GM12874 (cell line): ENCODE results near the gene JMJD1C.

Experiments
- CTCF ChIP-seq: IDR thresholded peaks from 2 replicates; pipeline ENCODE4 v1.5.1; 2011; ENCODE audit warnings: low read depth, mild to moderate bottlenecking, control low read depth, low read length, moderate library complexity; ENCODE audit not compliant: insufficient read depth

JMJD1C gene

GRCh38 chr10:63297941-63298340 is 167.8 kb downstream of the JMJD1C start:
- no peak for TF ChIP-seq CTCF

- TF ChIP-seq CTCF = no peak
Measured at GRCh38 chr10:63294781-63295180, 171.0 kb downstream of the JMJD1C start.

- TF ChIP-seq CTCF = no peak
Measured at GRCh38 chr10:63288170-63288569, 177.6 kb downstream of the JMJD1C start.

- no peak for TF ChIP-seq CTCF
Measured at GRCh38 chr10:63286754-63287264, 179.0 kb downstream of the JMJD1C start.

- no peak for TF ChIP-seq CTCF
Measured at GRCh38 chr10:63286340-63286739, 179.4 kb downstream of the JMJD1C start.

GRCh38 chr10:63283093-63283492 is 182.7 kb downstream of the JMJD1C start:
- TF ChIP-seq CTCF = no peak

GRCh38 chr10:63281967-63282366 is 183.8 kb downstream of the JMJD1C start:
- no peak for TF ChIP-seq CTCF
